ENCODE measurements around the gene CLPTM1L. TPM values are rescaled to one million over a fixed set of nuclear protein-coding genes. Genes with fewer than 3 reads are reported as not detected.

The CLPTM1L gene
- total and polyA plus RNA-seq, 2 donors from 2014 or later = 96.6 to 135 TPM

GRCh38 chr5:1378096-1378495, 33.2 kb upstream of the CLPTM1L start:
- Histone ChIP-seq H3K4me3 (ENCODE audit: low read length in 3 of 3) (no peak overlapping the region), H3K36me3 (ENCODE audit: control insufficient read depth in 2 of 3, insufficient read depth in 3 of 3, low read length in 3 of 3) (no peaks in the 10 kb centered on the region), H3K9me3 (ENCODE audit: control insufficient read depth in 2 of 3, insufficient read depth in 1 of 3, low read length in 3 of 3) (no peaks in the 10 kb centered on the region), H3K27ac (ENCODE audit: low read depth in 2 of 2, low read length in 2 of 2) (no peak overlapping the region), H3K9ac (ENCODE audit: low read length in 3 of 3) (no peak overlapping the region), H3K4me1 (ENCODE audit: control insufficient read depth in 2 of 3, insufficient read depth in 2 of 3, low read depth in 1 of 3, low read length in 3 of 3) (no peaks in the 10 kb centered on the region), H3K27me3 (ENCODE audit: control insufficient read depth, insufficient read depth, low read length) (no peaks in the 10 kb centered on the region)
- intact Hi-C loops (cut with DNase I) = no loop called here
- DNase-seq = peak in 1 of 5 donors; percentile 60
- FAIRE-seq = no peak
- TF ChIP-seq CTCF (IDR thresholded peaks at IDR 0.05; ENCODE audit: borderline replicate concordance, extremely low read depth, insufficient read depth) = no peak

- no peaks in the 10 kb centered on the region for H3K9me3 ChIP-seq (ENCODE audit: control insufficient read depth in 2 of 3, insufficient read depth in 1 of 3, low read length in 3 of 3)
- no peaks in the 10 kb centered on the region for H3K27me3 ChIP-seq (ENCODE audit: control insufficient read depth, insufficient read depth, low read length)
- no peak overlapping the region for H3K9ac ChIP-seq (ENCODE audit: low read length in 3 of 3)
- DNase-seq = peak in 1 of 5 donors; percentile 24
- intact Hi-C loops (cut with DNase I) = no loop called here
- no peak overlapping the region for H3K4me3 ChIP-seq (ENCODE audit: low read length in 3 of 3)
- no peaks in the 10 kb centered on the region for H3K36me3 ChIP-seq (ENCODE audit: control insufficient read depth in 2 of 3, insufficient read depth in 3 of 3, low read length in 3 of 3)
- TF ChIP-seq CTCF (IDR thresholded peaks at IDR 0.05; ENCODE audit: borderline replicate concordance, extremely low read depth, insufficient read depth) = no peak
- FAIRE-seq = no peak
- no peak overlapping the region for H3K27ac ChIP-seq (ENCODE audit: low read depth in 2 of 2, low read length in 2 of 2)
- H3K4me1 ChIP-seq (ENCODE audit: control insufficient read depth in 2 of 3, insufficient read depth in 2 of 3, low read depth in 1 of 3, low read length in 3 of 3) = no peaks in the 10 kb centered on the region
These were observed 32.1 kb upstream of the CLPTM1L start for GRCh38 chr5:1376981-1377380.

- Histone ChIP-seq H3K27ac (ENCODE audit: low read depth in 2 of 2, low read length in 2 of 2) (no peak overlapping the region), H3K27me3 (ENCODE audit: control insufficient read depth, insufficient read depth, low read length) (no peaks in the 10 kb centered on the region), H3K9me3 (ENCODE audit: control insufficient read depth in 2 of 3, insufficient read depth in 1 of 3, low read length in 3 of 3) (no peaks in the 10 kb centered on the region), H3K36me3 (ENCODE audit: control insufficient read depth in 2 of 3, insufficient read depth in 3 of 3, low read length in 3 of 3) (no peaks in the 10 kb centered on the region), H3K4me1 (ENCODE audit: control insufficient read depth in 2 of 3, insufficient read depth in 2 of 3, low read depth in 1 of 3, low read length in 3 of 3) (no peaks in the 10 kb centered on the region), H3K4me3 (ENCODE audit: low read length in 3 of 3) (no peak overlapping the region), H3K9ac (ENCODE audit: low read length in 3 of 3) (no peak overlapping the region)
- FAIRE-seq (no peak), DNase-seq (peak in 1 of 5 donors; percentile 28)
- no peak for TF ChIP-seq CTCF (IDR thresholded peaks at IDR 0.05; ENCODE audit: borderline replicate concordance, extremely low read depth, insufficient read depth)
- intact Hi-C loops (cut with DNase I) = no loop called here
These were observed 31.2 kb upstream of the CLPTM1L start for GRCh38 chr5:1375871-1376810.

Measured in kidney (tissue), 14 donors.